Thyroid gland (tissue), 4 donors: ENCODE data around the gene SETD1A. TPM values are rescaled to one million over a fixed set of nuclear protein-coding genes. Genes with fewer than 3 reads are reported as not detected.

Source experiments
- DNase-seq, 2 donors: peaks; one replicate each; pipeline ENCODE4 v3.0.0-alpha.2; 2019
- H3K27ac ChIP-seq, 3 donors: fragments of 200-600 bp; sonication (generic); 1 replicate in 2 of 3; 2 replicates in 1 of 3; pipeline ENCODE4 v1.5.1; 2016 to 2019; ENCODE audit warnings: mild to moderate bottlenecking in 1 of 3, moderate library complexity in 1 of 3
- H3K27me3 ChIP-seq: fragments of 200-600 bp; sonication (generic); one replicate; pipeline ENCODE4 v1.5.1; 2019
- H3K36me3 ChIP-seq, 2 donors: fragments of 200-600 bp; sonication (generic); one replicate each; pipeline ENCODE4 v1.5.1; 2016 to 2019
- H3K4me1 ChIP-seq, 2 donors: fragments of 200-600 bp; sonication (generic); one replicate each; pipeline ENCODE4 v1.5.1; 2017 to 2019
- H3K4me3 ChIP-seq, 3 donors: fragments of 200-600 bp; sonication (generic); replicated peaks in 1 of 3; 1 replicate in 2 of 3; 2 replicates in 1 of 3; pipeline ENCODE4 v1.5.1; 2016; ENCODE audit warnings: mild to moderate bottlenecking in 1 of 3
- H3K9me3 ChIP-seq: fragments of 200-600 bp; sonication (generic); one replicate; pipeline ENCODE4 v1.5.1; 2017
- CTCF ChIP-seq, 6 experiments: fragments of 200-600 bp in 3 of 6; fragments of 450-650 bp in 3 of 6; sonication (generic) in 3 of 6; IDR thresholded peaks; one replicate each; pipeline ENCODE4 v1.5.1; 2016 to 2019; ENCODE audit warnings: antibody characterized with exemption in 6 of 6, mild to moderate bottlenecking in 2 of 6, inconsistent platforms in 1 of 6, moderate library complexity in 1 of 6
- POLR2A ChIP-seq, 2 donors: fragments of 450-650 bp; IDR thresholded peaks; one replicate each; pipeline ENCODE4 v1.6.1; 2017; ENCODE audit warnings: antibody characterized with exemption in 2 of 2, mild to moderate bottlenecking in 2 of 2, moderate library complexity in 1 of 2
- WGBS, 2 donors: methylation state at CpG; one replicate each; pipeline ENCODE4 v1.1.5; 2017; 5-methylcytosine and 5-hydroxymethylcytosine counted together
- intact Hi-C: fragments of 100-400 bp; cut with DNase I; formaldehyde crosslinking; loops from one replicate; pipeline ENCODE4 v1.15.1; 2023
- total RNA-seq, 4 donors: library from RNA; depleted of rRNA; stranded (reverse); fragments of >200 nt; gene quantifications; one replicate each; pipeline ENCODE4 v1.2.3, GENCODE V29; 2016

Gene SETD1A
- total RNA-seq, 4 donors from 2014 or later = 7.7 to 11.4 (median 9.2) TPM

GRCh38 chr16:31006589-31006988 is 49.0 kb downstream of the SETD1A start:
- peaks cover 6% of the 10 kb centered on the region for H3K27me3 ChIP-seq
- H3K4me3 ChIP-seq = no peak overlapping the region
- H3K27ac ChIP-seq = no peak overlapping the region
- no peaks in the 10 kb centered on the region for H3K9me3 ChIP-seq
- 86% methylated on average over 8 of the region's 8 CpGs for WGBS, 2 donors
- H3K4me1 ChIP-seq = no peaks in the 10 kb centered on the region
- intact Hi-C loops = no loop called here
- no peaks in the 10 kb centered on the region for H3K36me3 ChIP-seq
- TF ChIP-seq POLR2A (IDR thresholded peaks at IDR 0.05) = no peak
- TF ChIP-seq CTCF (IDR thresholded peaks at IDR 0.05) = no peak
- no peak for DNase-seq

GRCh38 chr16:31007684-31008083 is 50.1 kb downstream of the SETD1A start:
- no peaks in the 10 kb centered on the region for H3K9me3 ChIP-seq
- peaks cover 6% of the 10 kb centered on the region for H3K27me3 ChIP-seq
- no peaks in the 10 kb centered on the region for H3K4me1 ChIP-seq
- intact Hi-C loops = no loop called here
- no peak for DNase-seq
- H3K36me3 ChIP-seq = no peaks in the 10 kb centered on the region
- no peak overlapping the region for H3K27ac ChIP-seq
- TF ChIP-seq POLR2A (IDR thresholded peaks at IDR 0.05) = no peak
- TF ChIP-seq CTCF (IDR thresholded peaks at IDR 0.05) = no peak
- 37 to 50% methylated on average over 6 of the region's 6 CpGs for WGBS, 2 donors
- no peak overlapping the region for H3K4me3 ChIP-seq

GRCh38 chr16:31008149-31008548 is 50.6 kb downstream of the SETD1A start:
- DNase-seq = no peak
- WGBS, 2 donors = 57 to 60% methylated on average over 6 of the region's 6 CpGs
- TF ChIP-seq POLR2A (IDR thresholded peaks at IDR 0.05) (no peak), CTCF (IDR thresholded peaks at IDR 0.05) (no peak)
- no peaks in the 10 kb centered on the region for H3K4me1 ChIP-seq
- no peaks in the 10 kb centered on the region for H3K9me3 ChIP-seq
- peaks cover 6% of the 10 kb centered on the region for H3K27me3 ChIP-seq
- H3K36me3 ChIP-seq = no peaks in the 10 kb centered on the region
- intact Hi-C loops = no loop called here
- no peak overlapping the region for H3K27ac ChIP-seq
- no peak overlapping the region for H3K4me3 ChIP-seq

GRCh38 chr16:31008551-31008950 is 51.0 kb downstream of the SETD1A start:
- Histone ChIP-seq H3K27ac (no peak overlapping the region), H3K27me3 (peaks cover 6% of the 10 kb centered on the region), H3K4me3 (no peak overlapping the region), H3K4me1 (no peaks in the 10 kb centered on the region), H3K9me3 (no peaks in the 10 kb centered on the region), H3K36me3 (no peaks in the 10 kb centered on the region)
- WGBS, 2 donors = 85 to 90% methylated on average over 5 of the region's 5 CpGs
- no peak for DNase-seq
- intact Hi-C loops = no loop called here
- TF ChIP-seq CTCF (IDR thresholded peaks at IDR 0.05) (no peak), POLR2A (IDR thresholded peaks at IDR 0.05) (no peak)

GRCh38 chr16:31009120-31009519 is 51.6 kb downstream of the SETD1A start:
- no peak overlapping the region for H3K27ac ChIP-seq
- WGBS, 2 donors = 77 to 84% methylated on average over 7 of the region's 7 CpGs
- TF ChIP-seq CTCF (IDR thresholded peaks at IDR 0.05) (no peak), POLR2A (IDR thresholded peaks at IDR 0.05) (no peak)
- no peak overlapping the region for H3K4me3 ChIP-seq
- H3K4me1 ChIP-seq = no peaks in the 10 kb centered on the region
- H3K9me3 ChIP-seq = no peaks in the 10 kb centered on the region
- intact Hi-C loops = no loop called here
- no peak for DNase-seq
- peaks cover 6% of the 10 kb centered on the region for H3K27me3 ChIP-seq
- H3K36me3 ChIP-seq = no peaks in the 10 kb centered on the region
